Stimulated activated naive CD4-positive, alpha-beta T cell treated with Interleukin-2 at 50 U/mL for 16 hours (primary cell): Measurements from ENCODE around the gene SUSD3.
"Not testable (repeated sequence)": the region's sequence is repeated elsewhere in the genome, so short reads cannot be mapped to it uniquely, and the experiment has no call there.

Experiments used
- DNase-seq: peaks from one replicate; lab custom pipeline; 2025; lab: John Stamatoyannopoulos, UW

SUSD3 gene

GRCh38 chr9:93058355-93059010 is at the start of gene SUSD3:
SUSD3 (plus strand) TSS chr9:93058701; CDS start chr9:93058743, 42 bp downstream.
- peak; percentile 62 for DNase-seq

GRCh38 chr9:93009337-93010015 is 49.0 kb upstream of the SUSD3 start:
- DNase-seq = no peak

- no peak for DNase-seq
Measured at GRCh38 chr9:93010056-93010455, 48.4 kb upstream of the SUSD3 start.

DNA sequence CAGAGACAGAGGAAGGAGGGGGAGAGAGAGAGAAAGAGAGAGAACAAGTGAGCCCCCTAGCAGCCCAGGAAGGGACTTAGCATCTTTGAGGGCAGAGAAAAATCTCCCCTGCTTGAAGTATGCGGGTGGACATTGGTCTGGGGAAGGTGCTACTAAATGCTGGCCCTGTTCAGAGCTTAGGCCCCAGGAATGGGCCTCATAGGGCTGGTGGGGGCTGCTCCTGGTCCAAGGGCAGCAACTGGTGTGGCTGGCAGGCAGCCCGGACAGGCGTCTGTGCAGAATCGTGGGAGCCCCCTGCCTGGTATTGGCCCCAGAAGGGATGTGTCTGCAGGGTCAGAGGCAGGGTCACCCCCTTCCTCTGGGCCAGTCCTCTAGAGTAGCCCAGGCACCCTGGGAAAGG is 47.8 kb upstream of the SUSD3 start:
- no peak for DNase-seq

DNA sequence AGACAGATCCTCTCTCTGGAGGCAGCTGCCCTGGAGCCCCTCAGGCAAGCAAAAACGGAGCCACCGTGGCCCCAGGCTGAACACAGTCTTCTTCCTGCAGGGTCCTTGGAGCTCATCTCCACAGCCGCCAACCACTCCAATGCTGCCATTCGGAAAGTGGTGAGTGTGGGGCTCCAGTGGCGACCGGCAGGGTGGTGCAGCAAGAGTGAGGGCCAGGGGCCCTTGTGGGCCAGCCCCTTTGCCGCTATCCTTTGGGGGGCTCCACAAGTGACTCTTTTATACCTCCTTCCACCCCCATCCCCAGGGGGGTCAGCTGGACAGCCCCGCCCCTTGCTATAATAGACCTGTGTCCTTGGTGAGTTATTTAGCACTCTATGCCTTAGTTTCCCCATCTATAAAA is 47.4 kb upstream of the SUSD3 start:
- no peak for DNase-seq

DNA sequence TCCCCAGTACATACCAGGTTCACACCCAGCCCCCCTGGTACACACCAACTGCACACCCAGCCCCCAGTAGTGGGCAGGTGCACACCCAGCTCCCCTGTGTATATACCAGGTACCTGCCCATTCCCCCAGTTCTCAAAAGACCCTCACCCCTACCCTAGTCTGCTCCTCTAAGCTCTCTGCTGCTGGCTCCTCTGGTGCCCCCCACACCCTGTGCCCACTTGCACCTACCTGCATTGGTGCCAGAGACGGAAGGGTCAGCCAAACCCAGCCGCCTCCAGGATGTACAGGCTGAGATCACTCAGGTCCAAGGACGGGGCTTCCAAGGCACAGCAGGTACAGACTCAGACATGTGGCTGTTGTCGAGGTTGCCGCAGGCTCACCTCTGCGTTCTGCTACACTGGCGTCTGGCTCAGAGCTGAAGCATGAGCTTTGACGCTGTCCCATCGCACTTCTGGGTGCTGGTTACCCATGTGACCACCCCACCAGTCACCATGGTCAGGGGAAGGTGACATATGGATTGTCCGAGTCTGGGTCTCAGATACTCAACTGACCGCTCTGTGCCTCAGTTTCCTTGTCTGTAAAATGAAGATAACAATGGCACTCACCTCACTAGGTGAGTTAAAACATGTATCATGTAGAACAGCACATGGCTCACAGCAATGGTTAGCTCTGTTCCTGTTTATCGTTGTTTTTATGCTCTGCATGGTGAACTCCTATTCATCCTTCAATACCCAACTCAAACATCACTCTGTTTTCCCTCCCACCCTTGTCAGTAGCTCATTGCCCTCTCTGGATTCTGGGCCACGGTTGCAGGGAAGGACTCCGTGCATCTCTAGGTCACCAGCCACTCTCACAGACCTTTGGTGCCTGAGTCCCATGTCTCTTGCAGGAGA is 45.3 kb upstream of the SUSD3 start:
- no peak for DNase-seq

DNA sequence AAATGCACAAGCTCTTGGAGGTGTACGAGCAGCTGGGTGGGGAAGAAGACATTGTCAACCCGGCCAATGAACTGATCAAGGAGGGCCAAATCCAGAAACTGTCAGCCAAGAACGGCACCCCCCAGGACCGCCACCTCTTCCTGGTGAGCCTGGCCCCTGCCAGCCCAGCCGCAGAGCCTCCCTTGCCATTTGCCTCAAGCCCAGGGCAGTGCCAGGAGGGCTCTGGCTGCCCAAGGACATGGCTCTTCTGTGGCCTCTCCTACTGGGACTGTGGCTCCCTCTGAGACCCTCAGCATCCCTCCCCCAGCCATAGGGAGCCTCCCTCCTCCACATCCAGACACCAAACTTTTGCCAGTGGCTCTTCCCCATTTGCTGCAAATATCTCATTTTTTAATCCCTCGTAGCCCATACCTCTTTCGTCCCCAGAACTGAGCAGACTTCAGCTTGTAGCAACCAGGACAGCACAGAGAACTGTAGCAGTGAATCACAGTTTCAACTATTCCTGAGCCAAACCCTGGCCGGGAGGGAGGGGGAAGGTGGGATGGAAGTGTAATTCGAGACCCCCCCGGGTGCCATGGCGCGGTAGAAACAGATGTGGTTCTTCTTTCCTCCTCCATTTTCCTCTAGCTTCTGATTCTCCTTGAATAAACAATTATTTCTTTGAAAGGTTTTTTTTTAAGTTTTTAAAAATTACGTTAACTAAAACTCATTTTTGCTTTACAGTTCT is 44.5 kb upstream of the SUSD3 start:
- no peak for DNase-seq

GRCh38 chr9:93015190-93015589 is 43.3 kb upstream of the SUSD3 start:
- DNase-seq = not testable (repeated sequence)

GRCh38 chr9:93017621-93018020 is 40.9 kb upstream of the SUSD3 start:
- DNase-seq = no peak

- DNase-seq = no peak
Measured at GRCh38 chr9:93020151-93020550, 38.4 kb upstream of the SUSD3 start.

DNA sequence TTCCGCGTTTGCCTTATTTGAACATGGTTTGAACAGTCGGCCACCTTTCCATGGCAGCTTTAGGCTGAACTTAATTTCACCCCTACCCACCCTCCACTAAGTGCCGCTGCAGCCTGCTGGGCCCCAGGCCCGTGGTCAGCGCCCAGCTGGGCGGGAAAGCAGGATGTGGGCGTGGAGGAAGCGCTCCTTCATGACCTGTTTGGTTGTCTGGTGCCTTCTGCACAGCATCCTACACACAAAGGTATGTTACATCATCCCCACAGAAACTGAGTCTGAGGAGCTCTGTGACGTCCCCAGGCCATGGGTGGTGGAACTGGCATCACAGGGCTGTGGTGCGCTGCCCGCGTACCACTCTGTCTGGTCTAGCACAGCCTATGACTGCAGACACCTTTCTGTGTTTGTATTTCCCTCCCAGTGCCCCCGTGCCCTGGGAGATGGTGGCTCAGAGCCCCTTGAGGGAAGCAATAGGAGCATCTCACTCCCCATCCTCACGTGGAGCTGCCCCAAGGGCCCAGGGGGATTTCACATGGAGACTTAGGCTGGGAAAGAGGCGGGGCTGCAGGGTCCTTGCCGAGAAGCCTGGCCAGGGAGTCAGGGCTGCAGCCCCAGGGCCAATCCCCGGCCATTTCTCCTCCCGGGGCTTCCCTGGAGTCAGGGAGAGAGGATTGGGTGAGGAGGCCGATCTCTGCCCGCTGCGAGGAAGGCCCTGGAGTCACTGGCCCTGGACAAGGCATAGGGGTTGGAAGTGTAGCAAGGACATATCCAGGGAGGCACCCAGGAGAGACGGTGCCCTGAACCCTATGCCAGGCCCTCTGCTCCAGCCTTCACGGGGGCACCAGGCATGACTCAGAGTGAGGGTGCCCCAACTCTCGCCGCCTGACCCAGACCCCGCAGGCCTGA is 37.5 kb upstream of the SUSD3 start:
- DNase-seq = peak; percentile 29

DNA sequence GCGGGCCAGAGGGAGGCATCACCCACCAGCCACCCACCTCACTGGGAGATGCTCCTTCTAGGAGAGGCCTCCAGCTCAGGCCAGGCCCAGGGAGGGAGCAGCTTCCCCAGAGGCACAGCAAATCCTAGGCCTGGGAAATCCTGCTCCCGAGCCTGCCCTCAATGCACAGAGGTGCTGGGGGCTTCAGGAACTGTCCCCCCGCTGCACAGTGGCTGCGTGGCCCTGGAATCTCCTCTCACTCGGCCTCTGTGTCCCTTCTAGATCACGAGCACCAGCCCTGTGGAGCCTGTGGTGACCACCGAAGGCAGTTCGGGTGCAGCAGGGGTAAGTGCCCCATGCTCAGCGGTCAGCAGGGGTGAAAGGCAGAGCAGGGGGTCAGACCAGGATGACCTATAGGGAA is 36.4 kb upstream of the SUSD3 start:
- DNase-seq = no peak

DNA sequence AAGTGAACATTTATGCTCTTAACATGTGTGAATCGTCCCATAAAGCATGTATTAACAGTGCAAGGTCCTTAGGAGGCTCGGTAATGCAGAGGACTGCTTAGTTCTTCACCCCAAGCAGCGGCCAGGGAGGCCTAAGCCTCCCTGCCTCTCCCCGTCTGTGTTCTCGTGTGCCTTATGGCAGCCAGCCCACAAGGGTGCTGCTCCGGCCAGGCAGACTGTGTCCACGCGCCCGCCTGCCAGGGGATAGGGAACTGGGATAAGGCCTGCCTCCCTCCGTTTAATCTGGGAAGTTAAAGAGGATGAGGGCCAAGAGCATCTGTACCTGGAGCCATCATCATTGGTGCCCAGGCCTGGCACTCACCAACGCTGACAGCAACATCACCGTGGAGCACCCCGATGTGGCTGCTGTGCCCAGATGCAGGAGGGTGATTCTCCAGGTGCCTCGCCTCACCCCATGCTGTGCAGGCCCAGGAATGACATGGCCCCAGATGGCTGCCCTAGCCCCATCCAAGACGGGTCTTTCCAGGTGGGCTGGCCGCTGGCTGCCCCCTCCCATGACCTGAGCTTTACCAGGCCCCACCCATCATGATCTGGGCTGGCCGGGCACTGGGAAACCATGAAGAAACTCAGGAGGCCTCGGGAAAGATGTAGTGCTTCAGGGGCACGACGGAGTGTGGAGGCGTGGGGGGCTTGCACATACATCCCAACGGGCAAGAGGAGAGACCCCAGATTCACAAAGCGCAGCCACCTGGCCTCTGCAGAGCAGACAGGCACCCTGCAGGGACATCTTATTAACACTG is 35.6 kb upstream of the SUSD3 start:
- no peak for DNase-seq

- DNase-seq = no peak
Measured at GRCh38 chr9:93023521-93023815, 35.0 kb upstream of the SUSD3 start.

DNA sequence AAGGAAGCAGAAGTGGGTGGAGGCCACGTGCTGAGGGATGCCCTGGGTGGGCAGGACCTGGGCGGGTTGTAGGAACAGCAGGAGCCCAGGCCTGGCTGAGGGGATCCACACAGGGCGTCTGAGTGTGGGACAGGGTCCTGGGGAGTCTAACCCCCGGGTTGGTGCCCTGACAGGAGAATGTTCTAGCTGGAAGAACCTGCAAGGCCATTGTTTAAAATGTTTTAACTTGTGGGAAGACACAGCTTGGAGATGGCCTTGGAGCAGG is 33.9 kb upstream of the SUSD3 start:
- DNase-seq = no peak

DNA sequence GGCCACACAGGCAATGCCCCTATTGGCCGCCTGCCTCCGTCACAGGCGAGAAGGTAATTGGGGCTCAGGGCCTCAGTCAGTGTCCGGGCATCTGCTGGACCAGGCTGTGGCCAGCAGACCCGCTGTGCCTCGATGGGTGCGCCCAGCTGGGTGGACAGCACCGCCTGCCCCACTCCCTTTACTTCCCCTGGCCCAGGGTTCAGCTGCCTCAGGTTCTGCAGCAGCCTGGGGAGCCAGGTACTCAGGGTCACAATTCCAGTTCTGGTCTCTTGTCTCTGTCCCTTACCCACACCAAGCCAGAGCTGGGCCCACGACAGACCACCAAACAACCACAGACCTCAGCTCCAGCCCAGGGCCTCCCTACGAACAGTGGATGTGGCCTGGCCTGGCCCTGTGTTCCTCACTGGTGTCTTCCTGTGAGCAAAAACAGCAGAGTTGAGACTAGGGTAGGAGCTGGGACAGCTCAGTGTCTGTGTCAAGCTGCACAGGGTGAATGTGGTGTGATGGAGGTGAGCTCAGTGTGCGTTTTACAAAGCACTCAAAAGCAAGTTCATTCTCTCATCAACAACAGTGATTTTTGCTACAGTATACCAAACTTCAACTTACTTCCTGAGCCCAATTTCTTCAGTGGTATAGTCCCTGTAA is 33.4 kb upstream of the SUSD3 start:
- DNase-seq = no peak

- no peak for DNase-seq
Measured at GRCh38 chr9:93025736-93026135, 32.8 kb upstream of the SUSD3 start.

DNA sequence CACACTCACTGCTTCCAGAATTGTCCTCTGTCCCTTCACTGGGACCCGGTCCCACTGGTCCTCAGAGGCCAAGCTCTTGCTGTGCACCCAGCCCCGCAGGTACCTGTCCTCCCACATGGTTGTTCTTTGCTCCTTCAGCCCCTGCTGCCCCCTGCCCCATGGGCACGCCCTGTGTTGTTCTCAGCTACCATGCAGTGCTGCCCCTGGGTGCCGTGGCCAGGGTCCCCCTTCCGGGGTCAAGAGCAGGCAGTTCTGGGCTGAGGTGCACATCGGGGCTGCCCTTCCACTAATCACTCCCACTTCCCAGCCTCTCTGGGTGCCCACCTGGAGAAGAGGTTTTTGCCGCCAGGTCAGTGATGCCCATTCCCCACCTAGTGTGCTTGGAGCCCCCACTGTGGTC is 31.9 kb upstream of the SUSD3 start:
- DNase-seq = no peak

DNA sequence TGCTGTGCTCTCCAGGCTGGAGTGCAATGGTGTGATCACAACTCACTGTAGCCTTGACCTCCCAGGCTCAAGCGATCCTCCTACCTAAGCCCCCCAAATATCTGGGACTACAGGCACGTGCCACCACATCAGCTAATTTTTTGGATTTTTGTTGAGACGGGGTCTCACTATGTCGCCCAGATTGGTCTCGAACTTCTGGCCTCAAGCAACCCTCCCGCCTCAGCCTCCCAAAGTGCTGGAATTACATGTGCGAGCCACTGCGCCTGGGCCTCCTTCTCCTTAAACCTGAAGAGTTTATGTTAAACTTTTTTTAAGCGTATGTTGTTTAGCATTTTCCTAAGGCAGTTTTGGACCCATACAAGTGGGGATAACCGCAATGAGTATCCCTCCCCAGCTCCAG is 30.8 kb upstream of the SUSD3 start:
- no peak for DNase-seq

- peak; percentile 29 for DNase-seq
Measured at GRCh38 chr9:93028448-93029006, 30.0 kb upstream of the SUSD3 start.
